Transverse colon (tissue), 4 donors: ENCODE data around the gene SUDS3. TPM values are rescaled to one million over a fixed set of nuclear protein-coding genes. Genes with fewer than 3 reads are reported as not detected.

Experiments
- DNase-seq: peaks from one replicate; pipeline ENCODE4 v3.0.0-alpha.2; 2019
- H3K27ac ChIP-seq, 4 donors: fragments of 200-600 bp; sonication (generic); 2 replicates each; pipeline ENCODE4 v1.5.1; 2016 to 2018; ENCODE audit warnings: inconsistent platforms in 4 of 4
- H3K27me3 ChIP-seq: fragments of 200-600 bp; sonication (generic); 2 replicates; pipeline ENCODE4 v1.5.1; 2017; ENCODE audit warnings: inconsistent platforms
- H3K36me3 ChIP-seq, 4 donors: fragments of 200-600 bp; sonication (generic); 2 replicates each; pipeline ENCODE4 v1.5.1; 2017 to 2019; ENCODE audit warnings: inconsistent platforms in 4 of 4
- H3K4me1 ChIP-seq, 4 donors: fragments of 200-600 bp; sonication (generic); 2 replicates each; pipeline ENCODE4 v1.5.1; 2017 to 2020; ENCODE audit warnings: inconsistent platforms in 4 of 4
- H3K4me3 ChIP-seq, 4 donors: fragments of 200-600 bp; sonication (generic); 1 replicate in 1 of 4; 2 replicates in 3 of 4; pipeline versions ENCODE4 v1.5.1 to v1.6.1; 2017 to 2019; ENCODE audit warnings: inconsistent platforms in 4 of 4
- H3K9me3 ChIP-seq, 2 donors: fragments of 200-600 bp; sonication (generic); 2 replicates each; pipeline ENCODE4 v1.5.1; 2017 to 2019; ENCODE audit warnings: inconsistent platforms in 2 of 2
- EP300 ChIP-seq: sonication (generic); formaldehyde crosslinking; IDR thresholded peaks from one replicate; pipeline ENCODE4 v1.6.1; 2017; ENCODE audit warnings: antibody characterized with exemption, low read depth
- POLR2A ChIP-seq: fragments of 450-650 bp; IDR thresholded peaks from one replicate; pipeline ENCODE4 v1.6.1; 2016; ENCODE audit warnings: antibody characterized with exemption, mild to moderate bottlenecking, moderate library complexity
- POLR2AphosphoS5 ChIP-seq, 3 donors: sonication (generic); formaldehyde crosslinking; IDR thresholded peaks; one replicate each; pipeline ENCODE4 v1.6.1; 2016; ENCODE audit warnings: antibody characterized with exemption in 3 of 3
- WGBS, 2 donors: methylation state at CpG; one replicate each; pipeline ENCODE4 v1.1.5; 2018; ENCODE audit warnings: low coverage in 1 of 2; 5-methylcytosine and 5-hydroxymethylcytosine counted together
- in situ Hi-C, 4 donors: fragments of 200-750 bp; cut with MboI; loops; one replicate each; pipeline versions ENCODE4 v1.15.0 to v1.15.1; 2017; ENCODE audit warnings: low sequenced_read_pairs in 3 of 4, low pct_ligation_motif_present in 1 of 4, low pct_unique_long_range_greater_than_20kb in 1 of 4
- intact Hi-C: fragments of 100-400 bp; cut with DNase I; formaldehyde crosslinking; loops from one replicate; pipeline ENCODE4 v1.15.1; 2023; ENCODE audit warnings: low total_unique reads
- total RNA-seq, 4 donors: library from RNA; depleted of rRNA; stranded (reverse); fragments of >200 nt; gene quantifications; one replicate each; pipeline ENCODE4 v1.1.0, GENCODE V29; 2016
- TF ChIP-seq, protein P1 (sequence below), 5 experiments: fragments of 200-600 bp in 3 of 5; fragments of 450-650 bp in 2 of 5; sonication (generic) in 3 of 5; IDR thresholded peaks; 1 replicate in 2 of 5; 2 replicates in 3 of 5; pipeline ENCODE4 v1.5.1; 2016 to 2017; ENCODE audit warnings: antibody characterized with exemption in 5 of 5, inconsistent platforms in 3 of 5, mild to moderate bottlenecking in 2 of 5, moderate library complexity in 1 of 5

SUDS3 gene
- total RNA-seq, 4 donors from 2014 or later = 27.5 to 63.4 (median 45.7) TPM

DNA sequence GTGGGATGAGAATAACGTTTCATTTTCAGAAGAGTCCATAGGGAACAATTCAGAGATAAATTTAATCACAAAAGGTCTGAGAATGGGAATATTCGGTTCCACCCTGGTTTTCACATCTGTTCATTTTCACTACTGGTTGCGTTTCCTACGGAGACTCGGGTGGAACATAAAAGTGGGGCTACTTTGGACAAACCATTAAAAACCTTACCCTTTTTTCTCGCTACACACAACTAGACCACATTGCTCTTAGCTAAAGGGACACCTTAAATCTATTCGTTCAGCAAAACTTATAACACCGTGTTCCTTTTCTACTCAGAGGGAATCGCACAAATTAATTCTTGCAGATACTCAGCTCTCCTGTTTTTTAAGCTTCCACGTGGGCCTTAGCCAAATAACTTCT is 1.0 kb upstream of the SUDS3 start:
- Histone ChIP-seq H3K36me3 (peaks cover 0 to 9% (median 3%) of the 10 kb centered on the region in 4 donors), H3K27me3 (no peaks in the 10 kb centered on the region), H3K4me1 (peaks cover 14 to 45% (median 34%) of the 10 kb centered on the region in 4 donors), H3K27ac (peak overlapping the region; percentile 89 to 95 (median 93)), H3K9me3 (no peaks in the 10 kb centered on the region), H3K4me3 (peak overlapping the region in 1 of 4 donors; percentile 80)
- intact Hi-C loops (loop anchor here (5.0 kb wide), 1 partner anchor 193 kb away; no protein-coding TSS in a partner anchor), in situ Hi-C loops (loop anchor here in 2 of 4 donors (5.0 to 10.0 kb wide), 2 partner anchors 191 to 193 kb away; no protein-coding TSS in a partner anchor)
- no peak for DNase-seq
- 70 to 83% methylated on average over 10 of the region's 10 CpGs for WGBS, 2 donors
- TF ChIP-seq POLR2A = no peak
- no peak for TF ChIP-seq EP300
- TF ChIP-seq, protein P1, sequence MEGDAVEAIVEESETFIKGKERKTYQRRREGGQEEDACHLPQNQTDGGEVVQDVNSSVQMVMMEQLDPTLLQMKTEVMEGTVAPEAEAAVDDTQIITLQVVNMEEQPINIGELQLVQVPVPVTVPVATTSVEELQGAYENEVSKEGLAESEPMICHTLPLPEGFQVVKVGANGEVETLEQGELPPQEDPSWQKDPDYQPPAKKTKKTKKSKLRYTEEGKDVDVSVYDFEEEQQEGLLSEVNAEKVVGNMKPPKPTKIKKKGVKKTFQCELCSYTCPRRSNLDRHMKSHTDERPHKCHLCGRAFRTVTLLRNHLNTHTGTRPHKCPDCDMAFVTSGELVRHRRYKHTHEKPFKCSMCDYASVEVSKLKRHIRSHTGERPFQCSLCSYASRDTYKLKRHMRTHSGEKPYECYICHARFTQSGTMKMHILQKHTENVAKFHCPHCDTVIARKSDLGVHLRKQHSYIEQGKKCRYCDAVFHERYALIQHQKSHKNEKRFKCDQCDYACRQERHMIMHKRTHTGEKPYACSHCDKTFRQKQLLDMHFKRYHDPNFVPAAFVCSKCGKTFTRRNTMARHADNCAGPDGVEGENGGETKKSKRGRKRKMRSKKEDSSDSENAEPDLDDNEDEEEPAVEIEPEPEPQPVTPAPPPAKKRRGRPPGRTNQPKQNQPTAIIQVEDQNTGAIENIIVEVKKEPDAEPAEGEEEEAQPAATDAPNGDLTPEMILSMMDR (IDR thresholded peaks at IDR 0.05) = no peak
- no peak for TF ChIP-seq POLR2AphosphoS5 (IDR thresholded peaks at IDR 0.05)

DNA sequence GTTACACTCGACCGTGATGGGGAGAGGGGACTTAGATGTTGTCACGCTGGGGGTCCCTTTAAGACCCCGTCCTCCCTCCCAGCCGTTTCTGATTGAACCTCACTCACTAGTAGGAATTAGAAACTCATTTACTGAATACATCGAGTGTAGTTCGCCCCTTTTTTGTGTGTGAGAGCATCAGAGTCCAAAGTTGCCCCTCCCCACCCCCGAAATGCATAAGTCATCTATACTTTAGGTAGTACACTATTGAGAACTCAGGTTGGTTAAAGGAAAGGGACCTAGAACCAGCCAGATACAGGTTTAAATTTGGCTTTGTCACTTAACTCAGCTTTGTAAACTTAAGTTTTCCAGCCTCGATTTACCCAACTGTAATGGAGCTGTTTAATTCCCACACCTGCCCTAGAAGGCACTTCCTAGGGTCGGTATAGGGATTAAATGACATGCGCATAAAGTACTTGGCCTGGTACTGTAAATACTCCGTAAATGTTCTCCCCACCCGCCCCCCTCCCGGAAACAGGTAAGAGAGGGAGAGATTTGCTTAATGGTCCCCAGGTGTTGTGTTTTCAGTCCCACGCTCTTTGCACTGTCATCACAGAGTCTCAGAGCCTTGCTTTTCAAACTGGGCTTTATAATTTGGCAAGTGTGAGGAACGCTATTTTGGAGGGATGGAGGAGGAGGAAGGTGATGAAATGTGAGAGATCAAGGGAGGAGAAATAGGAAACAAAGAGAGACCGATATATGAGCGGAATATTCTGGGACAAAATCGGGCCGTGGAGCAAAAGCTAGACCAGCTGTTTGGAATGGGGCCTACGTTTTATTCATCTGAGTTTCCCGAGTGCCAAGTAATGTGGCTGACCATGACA is 897 bp downstream of the SUDS3 start:
- intact Hi-C loops = loop anchor here (5.0 kb wide), 1 partner anchor 195 kb away; no protein-coding TSS in a partner anchor
- no peak for TF ChIP-seq EP300
- TF ChIP-seq POLR2A = no peak
- TF ChIP-seq, protein P1 (IDR thresholded peaks at IDR 0.05) = no peak
- TF ChIP-seq POLR2AphosphoS5 (IDR thresholded peaks at IDR 0.05) = no peak
- Histone ChIP-seq H3K9me3 (no peaks in the 10 kb centered on the region), H3K27me3 (no peaks in the 10 kb centered on the region), H3K4me1 (peaks cover 7 to 35% (median 27%) of the 10 kb centered on the region in 4 donors), H3K36me3 (peaks cover 0 to 28% (median 12%) of the 10 kb centered on the region in 4 donors), H3K27ac (peak overlapping the region; percentile 89 to 95 (median 93)), H3K4me3 (peak overlapping the region; percentile 80 to 92 (median 90))
- DNase-seq = no peak
- in situ Hi-C loops = loop anchor here in 2 of 4 donors (5.0 to 10.0 kb wide), 2 partner anchors 192 to 195 kb away; no protein-coding TSS in a partner anchor
- WGBS, 2 donors = 0 to 3% methylated on average over 9 to 22 of the region's 22 CpGs

DNA sequence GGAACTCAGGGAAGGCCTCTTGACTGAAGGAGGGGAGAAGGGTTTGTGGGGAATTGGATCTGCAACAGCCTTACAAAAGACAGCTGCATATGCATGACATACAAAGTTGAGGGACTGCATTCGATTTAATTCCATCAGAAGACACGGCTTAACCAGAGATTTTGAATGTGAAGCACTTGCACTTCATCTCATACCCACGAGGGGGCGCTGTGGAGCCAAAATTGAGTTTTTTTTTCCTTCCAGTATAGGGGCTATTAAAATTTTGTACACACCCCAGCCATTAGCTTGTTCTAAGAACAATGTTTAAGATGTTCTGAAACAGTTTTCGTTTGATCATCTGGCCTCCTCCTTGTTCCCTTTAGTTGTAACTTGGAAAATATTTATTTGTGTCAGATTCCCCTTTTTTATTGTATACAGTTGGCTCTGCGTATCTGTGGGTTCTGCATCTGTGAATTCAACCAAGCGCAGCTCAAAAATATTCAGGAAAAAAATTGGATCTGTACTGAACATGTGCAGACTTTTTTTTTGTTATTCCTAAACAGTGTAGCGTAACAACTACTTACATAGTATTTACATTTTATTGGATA is 1.6 kb downstream of the SUDS3 start:
- no peaks in the 10 kb centered on the region for H3K27me3 ChIP-seq
- H3K27ac ChIP-seq = peak overlapping the region; percentile 89 to 95 (median 93)
- H3K4me1 ChIP-seq = peaks cover 7 to 35% (median 27%) of the 10 kb centered on the region in 4 donors
- DNase-seq = peak; percentile 72
- H3K9me3 ChIP-seq = no peaks in the 10 kb centered on the region
- peaks cover 0 to 31% (median 13%) of the 10 kb centered on the region in 4 donors for H3K36me3 ChIP-seq
- in situ Hi-C loops = loop anchor here in 2 of 4 donors (5.0 to 10.0 kb wide), 2 partner anchors 193 to 196 kb away; no protein-coding TSS in a partner anchor
- TF ChIP-seq, protein P1 (IDR thresholded peaks at IDR 0.05) = peak; percentile 94 to 99 (median 98)
- no peak for TF ChIP-seq POLR2A
- no peak for TF ChIP-seq EP300
- no peak for TF ChIP-seq POLR2AphosphoS5 (IDR thresholded peaks at IDR 0.05)
- 34 to 63% methylated on average over 4 to 8 of the region's 8 CpGs for WGBS, 2 donors
- intact Hi-C loops = loop anchor here (5.0 kb wide), 1 partner anchor 196 kb away; no protein-coding TSS in a partner anchor
- H3K4me3 ChIP-seq = peak overlapping the region in 3 of 4 donors; percentile 80 to 92 (median 92)

DNA sequence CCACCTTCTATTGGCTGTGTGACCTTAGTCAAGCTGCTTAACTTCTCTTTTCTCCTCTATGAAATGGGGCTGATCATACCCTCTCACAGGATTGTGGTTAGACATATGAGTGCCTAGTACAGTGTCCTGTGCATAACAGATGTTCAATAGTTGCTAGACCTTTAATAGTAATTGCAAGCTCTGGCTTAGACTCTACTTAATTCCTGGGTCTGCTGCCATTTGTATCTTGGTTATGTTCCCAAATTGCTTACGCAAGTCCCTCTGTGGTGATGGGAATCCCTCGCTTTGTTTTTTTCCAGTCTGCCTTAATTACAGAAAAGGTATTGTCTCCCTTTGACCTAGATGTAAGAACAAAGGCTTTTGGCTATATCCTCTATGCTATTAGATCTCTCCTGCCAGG is 15.1 kb downstream of the SUDS3 start:
- 33 to 70% methylated on average over 1 to 2 of the region's 2 CpGs for WGBS, 2 donors
- DNase-seq = no peak
- intact Hi-C loops = no loop called here
- in situ Hi-C loops = no loop called here
- Histone ChIP-seq H3K27me3 (no peaks in the 10 kb centered on the region), H3K9me3 (no peaks in the 10 kb centered on the region), H3K4me1 (no peaks in the 10 kb centered on the region), H3K36me3 (peaks cover 0 to 41% (median 15%) of the 10 kb centered on the region in 4 donors), H3K27ac (no peak overlapping the region), H3K4me3 (no peak overlapping the region)
- TF ChIP-seq POLR2AphosphoS5 (IDR thresholded peaks at IDR 0.05) (no peak), POLR2A (no peak), EP300 (no peak)
- TF ChIP-seq, protein P1 (IDR thresholded peaks at IDR 0.05) = no peak
